ENCODE results near the gene ST3GAL2. TPM values are rescaled to one million over a fixed set of nuclear protein-coding genes. Genes with fewer than 3 reads are reported as not detected.

ST3GAL2 gene
- total and polyA plus RNA-seq, 2 donors (not counting 3 experiments of a cell fraction or from before 2014, with no cell fraction given): 23.0 to 50.4 TPM

GRCh38 chr16:70391446-70391845 is 47.5 kb downstream of the ST3GAL2 start:
- Histone ChIP-seq H3K27me3 (ENCODE audit: control insufficient read depth in 2 of 2, insufficient read depth in 2 of 2, low read length in 2 of 2) (no peaks in the 10 kb centered on the region), H4K20me1 (replicated peaks; ENCODE audit: control insufficient read depth, extremely low read depth, insufficient read depth, low read length) (no peaks in the 10 kb centered on the region), H3K4me2 (ENCODE audit: insufficient read depth, low read length) (no peak overlapping the region), H3K27ac (ENCODE audit: insufficient read depth, low read depth, low read length) (no peak overlapping the region), H3K9ac (replicated peaks; ENCODE audit: extremely low read depth, insufficient read depth, low read length) (no peak overlapping the region), H3K9me3 (replicated peaks; ENCODE audit: control insufficient read depth, insufficient read depth, low read length) (no peaks in the 10 kb centered on the region), H3K36me3 (ENCODE audit: control insufficient read depth in 2 of 2, extremely low read depth in 1 of 2, insufficient read depth in 2 of 2, low read length in 2 of 2) (peaks cover 2 to 23% of the 10 kb centered on the region in 2 experiments), H2AFZ (ENCODE audit: low read depth, low read length) (no peak overlapping the region), H3K4me3 (replicated peaks in 1 of 3; ENCODE audit: insufficient read depth in 1 of 3, low read depth in 1 of 3, low read length in 3 of 3) (no peak overlapping the region), H3K4me1 (ENCODE audit: control insufficient read depth, extremely low read depth, insufficient read depth, low read length) (no peaks in the 10 kb centered on the region), H3K79me2 (ENCODE audit: control insufficient read depth, insufficient read depth, low read length) (no peaks in the 10 kb centered on the region), H3K9me1 (replicated peaks; ENCODE audit: control insufficient read depth, extremely low read depth, insufficient read depth, low read length) (no peaks in the 10 kb centered on the region)
- intact Hi-C loops (cut with micrococcal nuclease) (no loop called here), dilution Hi-C loops (cut with MboI; ENCODE audit: extremely low pct_ligation_motif_present, low sequenced_read_pairs) (no loop called here)
- CTCF ChIA-PET: interaction anchor here (0.6 to 1.0 kb wide), 2 partner anchors 10 to 11 kb away, joined by 3 read pairs; no protein-coding TSS in a partner anchor
- FAIRE-seq (no peak), DNase-seq (ENCODE audit: low read depth, low spot score) (no peak)
- BruUV-seq (replicated peaks): no TSS peak
- POLR2A ChIA-PET: no interaction called here
- TF ChIP-seq JUN (IDR thresholded peaks at IDR 0.05; ENCODE audit: borderline replicate concordance, insufficient read depth, insufficient read length, low read depth): no peak
- TF ChIP-seq EZH2 (IDR thresholded peaks at IDR 0.05; ENCODE audit: borderline replicate concordance, low read depth, low read length, severe bottlenecking): no peak
- TF ChIP-seq MAX (IDR thresholded peaks at IDR 0.05; ENCODE audit: insufficient read depth, insufficient read length): no peak
- no peak for TF ChIP-seq GATA2 (IDR thresholded peaks at IDR 0.05; ENCODE audit: insufficient read depth, insufficient read length, low read depth, low read length)
- TF ChIP-seq FOS (IDR thresholded peaks at IDR 0.05; ENCODE audit: borderline replicate concordance, insufficient read depth, low read length): no peak
- TF ChIP-seq MYC (IDR thresholded peaks at IDR 0.05; ENCODE audit: low read depth, low read length): no peak
- TF ChIP-seq CTCF (IDR thresholded peaks at IDR 0.05; ENCODE audit: extremely low read depth in 1 of 2, insufficient read depth in 1 of 2, low read depth in 1 of 2, low read length in 2 of 2): no peak
- TF ChIP-seq POLR2A (IDR thresholded peaks at IDR 0.05; ENCODE audit: low read depth, low read length): no peak
- TF ChIP-seq POLR2AphosphoS5 (IDR thresholded peaks at IDR 0.05; ENCODE audit: insufficient read depth, low read depth, low read length): no peak

Measured in endothelial cell of umbilical vein (primary cell).